Panc1 (cell line): Measurements from ENCODE around the gene KDM1B. TPM values are rescaled to one million over a fixed set of nuclear protein-coding genes. Genes with fewer than 3 reads are reported as not detected.

Experiments
- ATAC-seq: fragments of 200-7000 bp; cut with Tn5 transposase; 2 replicates; pipeline ENCODE4 v1.9.1; 2020; ENCODE audit warnings: mild to moderate bottlenecking, moderate library complexity
- BruUV-seq: library from RNA; stranded (reverse); fragments of 400-500 nt; replicated peaks from 2 replicates; lab custom pipeline; 2021; lab: Mats Ljungman, UMichigan
- CTCF ChIA-PET: fragments of 300-600 bp; sonication (Branson Sonifier 250); formaldehyde crosslinking; loops from one replicate; lab custom pipeline; 2022; ENCODE audit warnings: antibody characterized with exemption; lab: Charles Lee
- POLR2A ChIA-PET: fragments of 300-600 bp; sonication (Branson Sonifier 250); formaldehyde crosslinking; loops from one replicate; lab custom pipeline; 2022; ENCODE audit warnings: antibody characterized with exemption; lab: Charles Lee
- DNase-seq: peaks from one replicate; pipeline ENCODE4 v3.0.0-alpha.2; 2010; ENCODE audit warnings: low read depth, low spot score
- H3K27ac ChIP-seq: 2 replicates; pipeline ENCODE4 v1.5.1; 2011; ENCODE audit warnings: mild to moderate bottlenecking, low read length, inconsistent platforms
- H3K27me3 ChIP-seq: fragments of 200-500 bp; sonication (Bioruptor generic); 2 replicates; pipeline ENCODE4 v1.6.0; 2014; ENCODE audit warnings: low read length, inconsistent platforms; ENCODE audit not compliant: control insufficient read depth, insufficient read depth
- H3K36me3 ChIP-seq: fragments of 200-500 bp; sonication (Bioruptor generic); 2 replicates; pipeline ENCODE4 v1.5.1; 2014; ENCODE audit warnings: inconsistent platforms, mild to moderate bottlenecking, low read length, moderate library complexity; ENCODE audit not compliant: control insufficient read depth, insufficient read depth
- H3K4me1 ChIP-seq: 2 replicates; pipeline ENCODE4 v1.5.1; 2011; ENCODE audit warnings: inconsistent platforms, mild to moderate bottlenecking, low read length, moderate library complexity; ENCODE audit not compliant: control insufficient read depth, insufficient read depth
- H3K4me3 ChIP-seq, 2 experiments: 2 replicates each; pipeline ENCODE4 v1.5.1; 2011 to 2012; ENCODE audit warnings: low read depth in 2 of 2, low read length in 2 of 2, mild to moderate bottlenecking in 2 of 2, inconsistent platforms in 1 of 2, moderate library complexity in 1 of 2
- H3K9me3 ChIP-seq: fragments of 200-500 bp; sonication (Bioruptor generic); 2 replicates; pipeline ENCODE4 v1.5.1; 2014; ENCODE audit warnings: low read depth, mild to moderate bottlenecking, inconsistent platforms, low read length, moderate library complexity; ENCODE audit not compliant: control insufficient read depth, insufficient read depth
- CTCF ChIP-seq: fragments of 450-650 bp; IDR thresholded peaks from 2 replicates; pipeline ENCODE4 v1.5.1; 2017; ENCODE audit warnings: mild to moderate bottlenecking
- POLR2AphosphoS5 ChIP-seq: IDR thresholded peaks from 2 replicates; pipeline ENCODE4 v1.6.1; 2012; ENCODE audit warnings: mild to moderate bottlenecking, low read depth, low read length, moderate library complexity
- REST ChIP-seq, 2 experiments: IDR thresholded peaks; 2 replicates each; pipeline ENCODE4 v1.6.1; 2011 to 2012; ENCODE audit warnings: low read depth in 2 of 2, control low read depth in 1 of 2, low read length in 1 of 2, mild to moderate bottlenecking in 1 of 2, moderate library complexity in 1 of 2; ENCODE audit not compliant: insufficient read depth in 1 of 2
- SIN3A ChIP-seq: IDR thresholded peaks from 2 replicates; pipeline ENCODE4 v1.6.1; 2012; ENCODE audit warnings: low read depth, mild to moderate bottlenecking, low read length, moderate library complexity, borderline replicate concordance; ENCODE audit not compliant: insufficient read depth
- TCF7L2 ChIP-seq: IDR thresholded peaks from 2 replicates; pipeline ENCODE4 v1.6.1; 2011; ENCODE audit warnings: mild to moderate bottlenecking, low read depth, low read length, inconsistent platforms
- in situ Hi-C: cut with HindIII; loops from 2 replicates; pipeline ENCODE4 v1.10.0; 2016; ENCODE audit warnings: low sequenced_read_pairs, low pct_unique_long_range_greater_than_20kb
- intact Hi-C: fragments of 100-400 bp; cut with micrococcal nuclease; formaldehyde crosslinking; loops from one replicate; pipeline ENCODE4 v1.10.0; 2022; ENCODE audit not compliant: unreplicated experiment
- total RNA-seq: library from RNA; stranded (reverse); gene quantifications from one replicate; pipeline ENCODE4 v1.2.1, GENCODE V29; 2021; ENCODE audit not compliant: unreplicated experiment

The KDM1B gene
- total RNA-seq, 1 experiment from 2014 or later, result 27.1 TPM

- no peak overlapping the region for H3K4me3 ChIP-seq
- H3K9me3 ChIP-seq, result no peaks in the 10 kb centered on the region
- POLR2A ChIA-PET, result interaction anchor here (0.6 kb wide), 1 partner anchor 196 kb away, joined by 3 read pairs; no protein-coding TSS in a partner anchor
- in situ Hi-C loops, result no loop called here
- no peaks in the 10 kb centered on the region for H3K27me3 ChIP-seq
- no peak overlapping the region for H3K27ac ChIP-seq
- H3K36me3 ChIP-seq, result peaks cover 27% of the 10 kb centered on the region
- ATAC-seq (no peak), DNase-seq (no peak)
- H3K4me1 ChIP-seq, result no peaks in the 10 kb centered on the region
- CTCF ChIA-PET, result no interaction called here
- intact Hi-C loops, result no loop called here
- no TSS peak for BruUV-seq
- no peak for TF ChIP-seq SIN3A
- no peak for TF ChIP-seq POLR2AphosphoS5
- TF ChIP-seq TCF7L2, result no peak
- TF ChIP-seq CTCF, result no peak
- no peak for TF ChIP-seq REST (IDR thresholded peaks at IDR 0.05; ENCODE audit: insufficient read depth in 1 of 2, low read depth in 2 of 2, low read length in 1 of 2)
These were observed 81.9 kb downstream of the KDM1B start for GRCh38 chr6:18237167-18237566.

GRCh38 chr6:18240230-18240629 is 85.0 kb downstream of the KDM1B start:
- POLR2A ChIA-PET, result no interaction called here
- H3K27me3 ChIP-seq, result no peaks in the 10 kb centered on the region
- peaks cover 42% of the 10 kb centered on the region for H3K36me3 ChIP-seq
- no peaks in the 10 kb centered on the region for H3K9me3 ChIP-seq
- H3K27ac ChIP-seq, result no peak overlapping the region
- DNase-seq (no peak), ATAC-seq (no peak)
- BruUV-seq, result no TSS peak
- H3K4me1 ChIP-seq, result peaks cover 4% of the 10 kb centered on the region; the same call in 1 of the 2 replicates
- intact Hi-C loops (no loop called here), in situ Hi-C loops (no loop called here)
- CTCF ChIA-PET, result no interaction called here
- no peak for TF ChIP-seq TCF7L2
- TF ChIP-seq SIN3A, result no peak
- TF ChIP-seq REST (IDR thresholded peaks at IDR 0.05; ENCODE audit: insufficient read depth in 1 of 2, low read depth in 2 of 2, low read length in 1 of 2), result no peak
- TF ChIP-seq CTCF, result no peak
- TF ChIP-seq POLR2AphosphoS5, result no peak
- H3K4me3 ChIP-seq, result no peak overlapping the region
